ENCODE measurements around the gene MFGE8.
"Not testable (repeated sequence)": the region's sequence is repeated elsewhere in the genome, so short reads cannot be mapped to it uniquely, and the experiment has no call there.

Gene MFGE8, protein sequence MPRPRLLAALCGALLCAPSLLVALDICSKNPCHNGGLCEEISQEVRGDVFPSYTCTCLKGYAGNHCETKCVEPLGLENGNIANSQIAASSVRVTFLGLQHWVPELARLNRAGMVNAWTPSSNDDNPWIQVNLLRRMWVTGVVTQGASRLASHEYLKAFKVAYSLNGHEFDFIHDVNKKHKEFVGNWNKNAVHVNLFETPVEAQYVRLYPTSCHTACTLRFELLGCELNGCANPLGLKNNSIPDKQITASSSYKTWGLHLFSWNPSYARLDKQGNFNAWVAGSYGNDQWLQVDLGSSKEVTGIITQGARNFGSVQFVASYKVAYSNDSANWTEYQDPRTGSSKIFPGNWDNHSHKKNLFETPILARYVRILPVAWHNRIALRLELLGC

DNA sequence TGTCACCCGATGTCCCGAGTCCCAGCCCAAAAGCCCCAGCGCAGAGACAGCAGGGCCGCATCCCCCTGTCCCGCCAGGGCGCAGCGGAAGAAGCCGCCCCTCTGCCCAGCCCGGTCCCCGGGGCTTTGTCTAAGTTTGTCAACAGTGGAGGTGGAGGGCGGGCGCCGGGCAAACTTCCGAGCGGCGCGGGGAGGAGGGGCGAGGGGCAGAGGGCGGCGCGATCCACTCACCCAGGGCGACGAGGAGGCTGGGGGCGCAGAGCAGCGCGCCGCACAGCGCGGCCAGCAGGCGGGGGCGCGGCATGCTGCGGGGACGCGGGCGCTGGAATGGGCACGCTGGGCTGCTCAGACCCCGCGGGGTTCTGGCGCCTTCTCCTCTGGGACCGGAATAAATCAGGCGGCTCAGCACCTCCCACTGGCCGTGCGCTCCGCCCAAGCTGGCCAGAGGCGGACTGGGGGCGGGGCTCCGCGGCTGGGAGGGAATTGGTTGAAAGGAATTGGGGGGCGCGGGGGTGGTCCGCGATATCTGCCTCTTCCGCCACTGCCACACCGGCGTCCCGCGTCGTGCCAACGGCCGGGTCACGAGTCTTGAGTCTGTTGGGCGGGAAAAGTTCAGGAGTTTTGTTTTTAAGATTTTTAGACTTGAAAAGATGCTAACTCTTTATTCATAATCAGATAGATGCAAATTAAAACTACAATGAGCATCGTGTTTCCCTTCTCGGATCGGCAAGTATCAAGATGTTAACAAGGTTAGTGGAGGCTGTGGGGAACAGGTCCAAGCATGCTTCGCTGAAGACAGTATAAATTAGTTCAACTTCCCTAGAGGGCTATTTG, at the start of gene MFGE8:
Gene MFGE8 (minus strand): TSS at position 363 of the 833 bp plus-strand sequence. CDS start 60 bp downstream, at position 303.
- peak; percentile 51 to 80 (median 63) for DNase-seq

DNA sequence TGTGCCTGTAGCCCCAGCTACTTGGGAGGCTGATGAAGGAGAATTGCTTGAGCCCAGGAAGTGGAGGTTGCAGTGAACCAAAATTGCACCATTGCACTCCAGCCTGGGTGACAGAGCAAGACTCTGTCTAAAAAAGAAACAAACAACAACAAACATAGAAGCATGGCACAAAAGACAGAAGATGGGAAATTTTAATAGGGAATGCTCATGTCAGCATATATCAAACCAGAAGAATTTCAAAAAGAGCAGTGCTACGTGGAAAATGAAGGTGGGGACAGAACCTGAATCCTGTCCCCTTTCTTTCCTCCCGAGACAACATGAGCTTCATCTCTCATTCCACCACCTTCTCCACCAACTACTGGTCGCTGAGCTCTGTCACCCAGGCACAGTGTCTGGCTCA, 46.3 kb upstream of the MFGE8 start:
- DNase-seq: no peak

DNA sequence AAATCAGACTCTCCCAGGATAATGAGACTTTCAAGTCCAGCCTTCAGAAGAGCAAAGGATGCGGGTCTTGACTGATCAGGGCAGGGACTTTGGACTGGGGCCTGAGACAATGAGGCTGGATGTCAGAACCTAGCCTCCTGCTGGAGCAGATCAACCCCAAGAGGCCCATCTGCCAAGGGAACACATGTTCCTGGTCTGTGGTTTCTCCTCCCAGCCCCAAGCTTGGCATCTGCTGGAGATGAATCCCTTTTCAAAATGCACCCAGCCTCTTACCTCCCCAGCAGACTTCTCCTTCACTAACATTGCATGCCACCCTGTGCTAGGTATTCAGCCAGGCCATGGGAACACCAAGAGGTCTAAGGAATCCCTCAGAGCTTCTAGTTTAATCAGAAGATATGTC, 43.7 kb upstream of the MFGE8 start:
- no peak for DNase-seq

DNA sequence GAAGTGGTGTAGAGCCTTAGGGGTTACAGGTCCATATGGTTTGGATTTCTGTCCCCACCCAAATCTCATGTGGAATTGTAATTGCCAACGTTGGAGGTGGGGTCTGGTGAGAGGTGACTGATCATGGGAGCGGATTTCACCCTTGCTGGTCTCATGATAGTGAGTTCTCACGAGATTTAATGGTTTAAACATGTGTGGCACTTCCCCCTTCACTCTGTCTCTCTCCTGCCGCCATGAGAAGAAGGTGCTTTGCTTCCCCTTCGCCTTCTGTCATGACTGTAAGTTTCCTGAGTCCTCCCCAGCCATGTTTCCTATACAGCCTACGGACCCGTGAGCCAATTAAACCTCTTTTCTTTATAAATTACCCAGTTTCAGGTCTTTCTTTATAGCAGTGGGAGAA, 43.1 kb upstream of the MFGE8 start:
- no peak for DNase-seq

DNA sequence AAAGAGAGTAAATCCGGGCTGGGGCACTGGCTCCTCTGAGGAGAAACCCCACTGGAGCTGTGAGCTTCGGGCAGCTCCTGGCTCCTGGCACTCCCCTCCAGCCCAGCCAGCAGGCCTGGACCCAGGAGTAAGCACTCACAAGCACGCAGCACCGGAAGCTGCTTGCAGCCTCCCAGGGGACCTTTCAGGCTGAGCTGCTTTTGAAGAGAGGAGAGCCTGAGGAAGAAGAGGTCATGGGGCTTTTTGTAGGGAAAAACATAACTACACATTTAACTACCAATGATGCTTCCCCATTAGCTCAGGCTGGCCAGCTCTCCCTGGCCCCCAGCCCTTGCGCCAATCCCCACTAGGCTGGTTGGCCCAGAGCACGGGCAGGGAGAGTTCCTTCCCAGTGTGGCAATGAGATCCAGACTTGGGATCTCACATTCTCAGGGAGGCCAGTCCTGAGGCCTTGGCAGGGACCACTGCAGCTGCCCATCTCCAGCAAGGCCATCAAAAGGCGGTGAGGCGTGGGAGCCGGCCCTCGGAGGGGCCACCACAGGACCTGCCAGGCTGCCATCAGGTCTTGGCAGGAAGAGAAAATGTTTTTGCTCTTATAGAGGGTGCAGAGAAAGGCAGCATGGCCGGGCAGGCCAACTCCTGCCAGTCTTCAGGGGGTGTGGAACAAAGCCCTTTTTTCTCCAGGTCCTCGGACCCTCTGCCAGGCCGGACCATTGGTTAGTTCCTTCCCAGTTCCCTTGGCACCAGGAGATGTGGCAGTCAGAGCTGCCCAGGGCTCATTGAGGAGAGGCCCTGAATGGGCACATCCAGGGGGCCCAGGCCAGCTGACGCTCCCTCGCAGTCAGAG, 41.5 kb upstream of the MFGE8 start:
- no peak for DNase-seq

DNA sequence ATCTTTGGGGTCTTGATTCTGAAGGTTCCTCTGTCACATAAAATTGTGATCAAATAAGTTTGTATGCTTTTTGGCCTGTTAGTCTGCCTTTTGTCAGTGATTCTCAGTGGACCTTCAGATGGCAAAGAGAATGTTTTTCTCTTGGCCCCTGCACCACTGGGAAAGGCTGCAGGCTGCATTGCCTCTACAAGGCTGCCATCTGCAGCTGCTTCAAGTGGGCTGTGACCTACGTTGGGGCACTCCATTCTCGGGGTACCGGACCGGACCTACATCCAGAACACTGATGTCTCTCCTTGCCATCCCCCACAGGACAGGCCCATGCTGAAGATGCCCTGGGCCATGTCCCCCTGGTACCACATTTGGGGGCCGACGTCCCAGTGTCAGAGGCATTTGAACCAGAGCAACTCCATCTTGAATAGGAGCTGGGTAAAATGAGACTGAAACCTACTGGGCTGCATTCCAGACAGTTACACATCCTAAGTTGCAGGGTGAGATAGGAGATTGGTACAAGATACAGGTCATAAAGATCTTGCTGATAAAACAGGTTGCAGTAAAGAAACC, 37.5 kb upstream of the MFGE8 start:
- DNase-seq: no peak

DNA sequence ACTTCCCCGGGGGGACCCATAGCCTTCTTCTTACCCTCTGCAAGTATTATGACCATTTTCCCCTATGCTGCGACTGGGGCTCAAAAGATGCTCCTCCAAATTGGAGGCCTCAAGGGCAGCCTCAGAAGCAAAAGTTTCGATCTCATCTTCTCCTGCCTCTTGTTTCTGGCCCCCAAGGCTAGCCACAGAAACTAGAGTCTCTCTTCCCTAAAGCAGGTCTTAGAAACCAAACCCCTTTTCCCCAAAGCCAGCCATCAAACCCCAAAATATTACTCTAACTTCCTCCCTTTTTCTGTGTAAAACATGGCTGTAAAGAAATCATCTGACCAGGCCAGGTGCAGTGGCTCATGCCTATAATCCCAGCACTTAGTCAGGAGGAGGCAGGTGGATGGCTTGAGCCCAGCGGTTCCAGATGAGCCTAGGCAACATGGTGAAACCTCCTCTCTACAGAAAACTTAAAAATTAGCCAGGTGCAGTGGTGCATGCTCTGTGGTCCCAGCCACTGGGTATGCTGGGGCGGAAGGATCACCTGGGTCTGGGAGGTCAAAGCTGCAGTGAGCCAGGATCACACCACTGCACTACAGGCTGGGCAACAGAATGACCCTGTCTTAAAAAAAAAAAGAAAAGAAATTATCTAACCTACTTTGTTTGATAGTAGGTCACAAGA, 36.7 kb upstream of the MFGE8 start:
- no peak for DNase-seq

DNA sequence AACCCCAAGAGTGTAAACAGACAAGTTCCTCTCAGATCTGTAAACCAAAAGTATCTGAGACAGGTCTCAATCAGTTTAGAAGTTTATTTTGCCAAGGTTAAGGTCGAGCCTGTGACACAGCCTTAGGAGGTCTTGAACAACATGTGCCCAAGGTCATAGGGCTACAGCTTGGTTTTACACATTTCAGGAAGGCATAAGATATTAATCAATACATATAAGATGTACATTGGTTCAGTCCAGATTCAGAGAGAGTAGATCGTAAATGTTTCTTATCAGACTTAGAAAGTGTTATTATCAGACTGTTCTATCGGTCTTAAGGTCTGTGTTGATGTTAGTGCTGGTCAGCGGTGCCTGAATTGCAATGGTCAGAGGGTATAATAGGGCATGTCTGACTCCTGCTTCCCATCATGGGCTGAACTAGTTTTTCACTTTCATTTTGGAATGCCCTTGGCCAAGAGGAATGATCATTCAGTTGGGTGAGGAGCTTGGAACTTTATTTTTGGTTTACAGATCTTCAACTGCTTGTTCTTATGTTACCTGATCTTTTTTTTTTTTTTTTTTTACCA, 27.0 kb upstream of the MFGE8 start:
- no peak for DNase-seq

DNA sequence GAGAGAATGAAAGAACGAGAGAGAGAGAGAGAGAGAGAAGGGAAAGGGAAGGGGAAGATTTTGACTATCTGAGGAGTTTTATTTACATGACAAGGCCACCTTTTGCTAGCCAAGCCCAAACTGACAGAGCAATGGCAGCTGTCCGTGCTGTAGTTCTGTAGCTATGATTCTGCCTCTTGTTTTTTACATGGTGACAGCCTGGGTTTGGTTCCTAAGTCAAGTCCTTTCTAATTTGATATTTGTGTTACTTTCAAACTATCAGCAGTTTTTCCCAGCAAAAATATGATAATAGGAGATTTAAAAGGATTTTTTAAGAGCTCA, 26.3 kb upstream of the MFGE8 start:
- no peak for DNase-seq

DNA sequence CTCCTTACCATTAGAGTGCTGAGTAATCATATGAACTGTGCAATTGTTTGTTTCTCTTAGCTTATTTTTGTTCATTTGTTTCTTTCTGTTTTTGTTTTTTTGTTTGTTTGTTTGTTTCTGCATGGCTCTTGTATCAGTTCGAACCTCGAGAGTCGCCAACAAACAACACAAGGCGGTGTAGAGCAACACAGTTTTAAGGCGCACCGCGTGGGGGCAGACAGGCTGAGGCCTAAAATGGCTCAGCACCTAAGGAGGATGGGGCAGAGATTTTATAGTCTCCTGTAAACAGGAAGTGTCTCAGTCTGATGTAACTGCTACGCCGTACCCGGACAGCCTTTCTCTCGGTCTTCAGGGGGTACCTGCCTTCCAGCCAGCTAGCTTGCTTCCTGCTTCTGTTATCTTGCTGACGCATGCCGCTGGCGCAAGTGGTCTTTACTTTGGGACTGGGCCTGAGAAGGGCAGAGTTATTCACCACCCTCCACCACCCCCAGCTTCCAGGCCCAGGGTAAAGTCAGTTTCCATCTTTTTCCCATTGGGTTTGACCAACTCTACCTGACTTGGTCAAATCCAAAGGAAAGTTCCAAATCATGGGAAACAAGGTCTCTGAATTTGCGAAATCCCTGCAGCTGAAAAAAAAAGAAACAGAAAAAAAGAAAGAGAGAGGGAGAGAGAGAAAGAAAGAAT, 25.8 kb upstream of the MFGE8 start:
- DNase-seq: no peak

DNA sequence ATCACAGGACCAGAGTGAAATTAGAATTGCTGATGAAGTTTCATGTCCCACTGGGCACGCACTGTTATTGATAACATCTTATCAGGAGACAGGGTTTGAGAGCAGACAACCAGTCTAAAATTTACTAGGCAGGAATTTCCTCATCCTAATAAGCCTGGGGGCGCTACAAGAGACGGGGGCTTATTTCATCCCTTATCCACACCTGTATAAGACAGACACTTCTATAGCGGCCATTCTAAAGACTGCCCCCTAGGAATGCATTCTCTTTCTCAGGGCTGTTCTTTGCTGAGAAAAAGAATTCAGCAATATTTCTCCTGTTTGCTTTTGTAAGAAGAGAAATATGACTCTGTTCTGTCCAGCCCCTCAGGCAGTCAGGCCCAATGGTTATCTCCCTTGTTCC, 21.3 kb upstream of the MFGE8 start:
- DNase-seq: not testable (repeated sequence)

DNA sequence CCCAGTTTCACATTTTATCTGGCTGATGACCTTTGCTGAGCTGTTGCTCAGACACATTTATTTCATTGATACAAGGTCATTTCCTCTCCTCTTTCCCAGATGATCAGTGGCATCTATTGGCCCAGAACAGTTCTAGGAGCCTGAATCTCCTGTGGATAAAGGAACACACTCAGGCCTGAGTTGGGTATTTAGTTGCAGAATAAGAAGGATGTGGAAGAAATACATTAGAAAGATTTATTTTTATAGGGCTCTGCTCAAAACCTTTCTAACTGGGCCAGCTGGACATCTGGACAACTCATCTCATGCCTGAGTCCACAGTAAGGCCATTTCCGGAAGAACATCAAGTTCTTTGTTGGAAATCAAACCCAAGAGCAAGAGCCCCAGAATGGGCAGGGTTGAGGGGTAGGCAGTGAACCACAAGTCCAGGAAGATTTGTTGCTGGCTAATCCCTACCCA, 19.7 kb upstream of the MFGE8 start:
- no peak for DNase-seq

DNA sequence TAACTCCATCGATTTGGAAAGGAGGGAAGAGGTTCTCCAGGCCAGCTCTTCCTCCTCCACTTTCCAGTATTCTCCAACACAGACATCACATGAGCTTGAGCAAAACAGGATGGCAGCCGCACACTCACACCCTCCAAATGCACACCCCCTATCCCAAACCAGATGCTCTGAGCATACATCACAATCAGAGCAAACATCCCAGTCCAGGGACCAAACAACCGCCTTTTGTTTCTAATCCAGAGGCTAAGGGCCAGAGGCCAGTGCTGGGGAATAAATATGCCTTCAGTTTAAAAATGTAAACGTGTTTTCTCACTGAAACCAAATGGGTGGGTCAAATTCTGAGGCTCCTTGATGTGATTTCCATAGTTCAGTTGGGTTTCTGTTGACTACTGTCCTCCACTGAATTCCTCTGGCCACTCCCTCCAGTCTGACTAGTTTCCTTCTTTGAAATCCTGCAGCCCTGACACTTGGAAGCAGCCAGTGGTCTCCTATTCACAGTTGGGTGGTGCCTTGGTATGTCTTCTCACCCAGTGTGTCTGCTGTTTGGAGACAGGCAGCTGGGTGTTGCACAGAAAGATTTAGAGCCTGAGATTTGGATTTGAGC, 19.2 kb upstream of the MFGE8 start:
- DNase-seq: no peak

DNA sequence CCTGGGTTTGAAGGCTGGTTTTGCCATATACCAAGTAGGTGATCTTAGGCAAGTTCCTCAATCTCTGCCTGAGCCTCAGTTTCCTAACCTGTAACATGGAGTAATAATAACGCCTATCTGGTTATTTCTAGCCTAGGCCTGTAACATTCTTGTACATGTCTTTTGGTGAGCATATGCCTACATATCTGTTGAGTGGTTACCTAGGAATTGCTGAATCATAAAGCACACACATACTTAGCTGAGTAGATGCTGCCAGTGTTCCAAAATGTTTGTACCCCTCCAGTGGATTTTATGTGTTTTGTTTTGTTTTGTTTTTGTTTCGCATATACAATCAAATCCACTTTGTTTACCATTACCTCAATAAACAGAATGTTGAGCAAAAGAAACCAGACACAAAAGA, 17.4 kb upstream of the MFGE8 start:
- no peak for DNase-seq

DNA sequence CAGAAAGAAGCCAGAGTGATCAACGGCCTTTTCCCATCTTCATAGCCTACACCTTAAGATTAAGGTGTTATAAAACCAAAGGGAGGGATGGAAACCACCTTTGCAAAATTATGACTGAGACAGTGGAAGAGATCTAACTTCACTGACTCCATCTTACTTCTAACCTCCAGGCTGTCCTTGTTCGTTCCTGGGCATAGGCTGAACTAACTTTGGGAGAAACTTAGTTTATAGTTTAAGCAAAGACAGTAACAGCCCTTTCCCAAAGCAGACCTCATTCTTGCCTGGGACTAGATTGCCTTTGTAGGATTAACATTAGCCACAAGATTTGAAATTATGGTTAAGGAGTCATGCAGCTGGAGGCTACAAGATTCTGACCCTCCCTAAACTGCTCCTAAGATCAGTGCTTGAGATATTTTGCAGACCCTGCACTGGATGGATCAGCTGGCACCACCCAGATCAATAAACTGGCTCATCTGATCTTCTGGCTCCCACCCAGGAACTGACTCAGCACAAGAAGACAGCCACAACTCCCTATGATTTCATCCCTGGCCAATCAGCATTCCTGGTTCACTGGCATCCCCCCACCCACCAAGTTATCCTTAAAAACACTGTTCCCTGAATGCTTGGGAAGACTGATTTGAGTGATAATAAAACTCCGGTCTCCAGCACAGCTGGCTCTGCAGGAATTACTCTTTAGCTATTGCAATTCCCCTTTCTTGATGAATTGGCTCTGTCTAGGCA, 16.3 kb upstream of the MFGE8 start:
- DNase-seq: not testable (repeated sequence)

DNA sequence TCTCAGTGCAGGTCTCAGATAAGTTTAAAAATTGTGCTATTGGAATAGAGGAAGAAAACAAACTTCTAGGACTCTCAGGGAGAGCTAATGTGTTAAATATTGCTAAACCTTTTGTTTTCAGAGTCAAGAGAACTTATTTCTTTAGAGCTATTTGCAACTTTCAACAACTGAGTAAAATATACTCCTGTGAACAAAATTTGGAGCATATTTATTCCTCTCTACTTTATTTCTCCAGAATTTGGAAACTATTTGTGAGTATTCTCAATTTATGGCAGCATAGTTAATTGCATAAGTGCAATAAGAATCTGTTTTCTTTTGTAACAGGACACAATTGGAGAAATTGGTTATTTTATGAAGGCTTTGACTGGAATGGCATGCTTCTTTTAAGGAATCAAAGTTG, 15.0 kb upstream of the MFGE8 start:
- not testable (repeated sequence) for DNase-seq

DNA sequence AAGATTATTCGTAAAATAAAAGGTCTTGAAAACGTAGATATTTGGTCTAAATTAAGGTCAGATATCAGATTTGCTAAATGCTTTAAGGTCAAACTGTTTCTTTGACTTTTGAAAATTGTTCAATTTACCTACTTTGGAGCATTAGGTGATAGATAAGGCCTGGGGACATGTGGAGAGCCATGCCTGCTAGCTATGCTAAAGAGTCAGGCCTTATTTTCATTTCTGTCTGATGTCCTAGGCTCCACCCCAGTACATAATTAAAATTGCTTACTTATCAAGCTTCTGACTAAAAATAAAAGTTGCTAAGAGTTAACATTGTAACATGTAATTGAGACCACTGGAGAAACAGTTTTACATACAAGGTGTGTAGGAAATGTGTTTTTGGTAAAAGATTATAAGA, 12.5 kb upstream of the MFGE8 start:
- not testable (repeated sequence) for DNase-seq

DNA sequence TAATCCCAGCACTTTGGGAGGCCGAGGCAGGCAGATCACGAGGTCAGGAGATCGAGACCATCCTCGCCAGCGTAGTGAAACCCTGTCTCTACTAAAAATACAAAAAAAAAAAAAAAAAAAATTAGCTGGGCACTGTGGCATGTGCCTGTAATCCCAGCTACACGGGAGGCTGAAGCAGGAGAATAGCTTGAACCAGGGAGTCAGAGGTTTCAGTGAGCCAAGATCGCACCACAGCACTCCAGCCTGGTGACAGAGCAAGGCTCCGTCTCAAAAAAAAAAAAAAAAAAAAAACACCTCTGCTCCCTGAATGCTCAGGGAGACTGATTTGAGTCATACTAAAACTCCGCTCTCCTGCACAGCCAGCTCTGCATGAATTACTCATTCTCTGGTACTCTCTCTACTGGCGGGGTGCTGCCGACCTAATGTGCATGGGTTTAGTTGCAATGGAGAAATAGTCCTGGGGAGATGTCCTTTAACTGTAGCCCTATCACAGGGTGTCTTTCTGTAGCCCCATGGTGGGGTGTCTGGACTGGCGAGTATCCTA, 7.8 kb upstream of the MFGE8 start:
- DNase-seq: peak in 1 of 3 donors; percentile 11

DNA sequence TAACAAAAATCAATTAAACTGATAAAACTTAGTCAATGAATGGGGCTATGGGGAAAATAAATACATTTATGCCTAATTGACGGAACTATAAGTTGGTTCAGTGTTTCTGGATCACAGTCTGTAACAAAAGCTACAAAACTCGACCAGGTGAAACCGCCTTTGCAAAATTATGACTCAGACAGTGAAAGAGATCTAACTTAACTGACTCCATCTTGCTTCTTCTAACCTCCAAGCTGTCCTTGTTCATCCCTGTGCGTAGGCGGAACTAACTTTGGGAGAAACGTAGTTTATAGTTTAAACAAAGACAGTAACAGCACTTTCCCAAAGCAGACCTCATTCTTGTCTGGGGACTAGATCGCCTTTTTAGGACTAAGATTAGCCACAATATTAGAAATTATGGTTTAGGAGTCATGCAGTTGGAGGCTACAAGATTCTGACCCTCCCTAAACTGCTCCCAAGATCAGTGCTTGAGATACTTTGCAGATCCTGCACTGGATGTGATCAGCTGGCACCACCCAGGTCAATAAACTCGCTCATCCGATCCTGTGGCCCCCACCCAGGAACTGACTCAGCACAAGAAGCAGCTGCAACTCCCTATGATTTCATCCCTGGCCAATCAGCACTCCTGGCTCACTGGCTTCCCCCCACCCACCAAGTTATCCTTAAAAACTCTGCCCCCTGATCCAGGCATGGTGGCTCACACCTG, 7.2 kb upstream of the MFGE8 start:
- peak; percentile 11 to 30 (median 28) for DNase-seq
